Measurements from ENCODE around the gene DMRTC1B.
"Not testable (repeated sequence)": the region's sequence is repeated elsewhere in the genome, so short reads cannot be mapped to it uniquely, and the experiment has no call there.

Gene DMRTC1B

GRCh38 chrX:72776653-72777466, at the start of gene DMRTC1B:
Gene DMRTC1B, plus strand, starts transcription at chrX:72776890. Its CDS starts 68,246 bp downstream, at chrX:72845136.
- DNase-seq: not testable (repeated sequence)

- DNase-seq: no peak
Observed at GRCh38 chrX:72727846-72728245, 48.8 kb upstream of the DMRTC1B start.

GRCh38 chrX:72733636-72734035, 43.1 kb upstream of the DMRTC1B start:
- not testable (repeated sequence) for DNase-seq

GRCh38 chrX:72735561-72735960, 41.1 kb upstream of the DMRTC1B start:
- no peak for DNase-seq

GRCh38 chrX:72745546-72745945, 31.1 kb upstream of the DMRTC1B start:
- DNase-seq: not testable (repeated sequence)

GRCh38 chrX:72748545-72748944, 28.1 kb upstream of the DMRTC1B start:
- not testable (repeated sequence) for DNase-seq

- not testable (repeated sequence) for DNase-seq
Observed at GRCh38 chrX:72760454-72760853, 16.2 kb upstream of the DMRTC1B start.

GRCh38 chrX:72777467-72777790, 739 bp downstream of the DMRTC1B start:
- not testable (repeated sequence) for DNase-seq

- not testable (repeated sequence) for DNase-seq
Observed at GRCh38 chrX:72778146-72778545, 1.5 kb downstream of the DMRTC1B start.

- DNase-seq: not testable (repeated sequence)
Observed at GRCh38 chrX:72782560-72782959, 5.9 kb downstream of the DMRTC1B start, which contains the start of gene FAM236B. Gene FAM236B, minus strand, starts transcription at chrX:72782660. Its CDS starts 100 bp downstream, at chrX:72782560.

GRCh38 chrX:72783365-72783936, 6.8 kb downstream of the DMRTC1B start:
- not testable (repeated sequence) for DNase-seq

- DNase-seq: not testable (repeated sequence)
Observed at GRCh38 chrX:72783964-72784363, 7.3 kb downstream of the DMRTC1B start.

- not testable (repeated sequence) for DNase-seq
Observed at GRCh38 chrX:72788142-72788541, 11.5 kb downstream of the DMRTC1B start.

- not testable (repeated sequence) for DNase-seq
Observed at GRCh38 chrX:72790390-72790789, 13.7 kb downstream of the DMRTC1B start.

- DNase-seq: not testable (repeated sequence)
Observed at GRCh38 chrX:72808110-72808509, 31.4 kb downstream of the DMRTC1B start, which contains the start of gene FAM236D. Gene FAM236D, minus strand, starts transcription at chrX:72808210. Its CDS starts 100 bp downstream, at chrX:72808110.

- not testable (repeated sequence) for DNase-seq
Observed at GRCh38 chrX:72830701-72831100, 54.0 kb downstream of the DMRTC1B start.

- not testable (repeated sequence) for DNase-seq
Observed at GRCh38 chrX:72837532-72837931, 60.8 kb downstream of the DMRTC1B start.

- not testable (repeated sequence) for DNase-seq
Observed at GRCh38 chrX:72882898-72883297, 106.2 kb downstream of the DMRTC1B start.

- not testable (repeated sequence) for DNase-seq
Observed at GRCh38 chrX:72889740-72890139, 113.0 kb downstream of the DMRTC1B start.

Measured in MV-4-11 (cell line).